Suprapubic skin (tissue), 4 donors: Measurements from ENCODE around the gene STAM.

Experiments
- EP300 ChIP-seq: sonication (generic); formaldehyde crosslinking; IDR thresholded peaks from one replicate; pipeline ENCODE4 v1.6.1; 2017; ENCODE audit warnings: antibody characterized with exemption
- POLR2A ChIP-seq, 2 donors: fragments of 450-650 bp; IDR thresholded peaks; one replicate each; pipeline ENCODE4 v1.6.1; 2017; ENCODE audit warnings: antibody characterized with exemption in 2 of 2, mild to moderate bottlenecking in 2 of 2, moderate library complexity in 2 of 2
- POLR2AphosphoS5 ChIP-seq, 3 donors: sonication (generic); formaldehyde crosslinking; IDR thresholded peaks; one replicate each; pipeline ENCODE4 v1.6.1; 2017; ENCODE audit warnings: antibody characterized with exemption in 3 of 3
- TF ChIP-seq, protein P1 (sequence below), 2 donors: fragments of 200-600 bp in 1 of 2; fragments of 450-650 bp in 1 of 2; sonication (generic) in 1 of 2; IDR thresholded peaks; one replicate each; pipeline ENCODE4 v1.5.1; 2016 to 2019; ENCODE audit warnings: antibody characterized with exemption in 2 of 2, mild to moderate bottlenecking in 1 of 2, moderate library complexity in 1 of 2

DNA sequence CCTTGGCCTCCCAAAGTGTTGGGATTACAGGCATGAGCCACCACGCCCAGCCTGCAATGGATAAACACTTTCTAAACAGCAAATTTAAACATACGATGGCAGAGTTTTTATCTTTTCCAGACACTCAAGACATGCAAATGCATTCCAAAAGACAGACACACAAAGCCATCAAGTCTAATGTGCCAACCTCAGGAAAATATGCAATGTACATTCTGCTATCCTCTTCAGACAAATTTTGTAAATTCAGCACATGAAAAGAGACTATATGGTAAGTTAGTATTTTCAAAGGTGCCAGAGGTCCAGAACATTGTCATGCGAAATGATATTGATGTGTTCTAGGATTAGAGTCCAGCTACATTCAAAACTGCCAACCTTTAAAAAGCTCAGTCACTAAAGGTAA, 46.6 kb upstream of the STAM start:
- no peak for TF ChIP-seq POLR2AphosphoS5 (IDR thresholded peaks at IDR 0.05)
- TF ChIP-seq, protein P1, sequence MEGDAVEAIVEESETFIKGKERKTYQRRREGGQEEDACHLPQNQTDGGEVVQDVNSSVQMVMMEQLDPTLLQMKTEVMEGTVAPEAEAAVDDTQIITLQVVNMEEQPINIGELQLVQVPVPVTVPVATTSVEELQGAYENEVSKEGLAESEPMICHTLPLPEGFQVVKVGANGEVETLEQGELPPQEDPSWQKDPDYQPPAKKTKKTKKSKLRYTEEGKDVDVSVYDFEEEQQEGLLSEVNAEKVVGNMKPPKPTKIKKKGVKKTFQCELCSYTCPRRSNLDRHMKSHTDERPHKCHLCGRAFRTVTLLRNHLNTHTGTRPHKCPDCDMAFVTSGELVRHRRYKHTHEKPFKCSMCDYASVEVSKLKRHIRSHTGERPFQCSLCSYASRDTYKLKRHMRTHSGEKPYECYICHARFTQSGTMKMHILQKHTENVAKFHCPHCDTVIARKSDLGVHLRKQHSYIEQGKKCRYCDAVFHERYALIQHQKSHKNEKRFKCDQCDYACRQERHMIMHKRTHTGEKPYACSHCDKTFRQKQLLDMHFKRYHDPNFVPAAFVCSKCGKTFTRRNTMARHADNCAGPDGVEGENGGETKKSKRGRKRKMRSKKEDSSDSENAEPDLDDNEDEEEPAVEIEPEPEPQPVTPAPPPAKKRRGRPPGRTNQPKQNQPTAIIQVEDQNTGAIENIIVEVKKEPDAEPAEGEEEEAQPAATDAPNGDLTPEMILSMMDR (IDR thresholded peaks at IDR 0.05) = no peak
- TF ChIP-seq POLR2A (IDR thresholded peaks at IDR 0.05) = no peak
- TF ChIP-seq EP300 = no peak
